Lower lobe of right lung (tissue), 2 donors: ENCODE results near the gene MCOLN2. TPM values are rescaled to one million over a fixed set of nuclear protein-coding genes. Genes with fewer than 3 reads are reported as not detected.
A peak's percentile ranks its signal among the peaks of the same experiment; 100 is the strongest.
"Not testable (repeated sequence)": the region's sequence is repeated elsewhere in the genome, so short reads cannot be mapped to it uniquely, and the experiment has no call there.

Experiments used
- ATAC-seq, 2 donors: fragments of 200-7000 bp; cut with Tn5 transposase; one replicate each; pipeline ENCODE4 v1.9.1; 2020 to 2022; ENCODE audit warnings: mild to moderate bottlenecking in 2 of 2, moderate library complexity in 2 of 2
- DNase-seq: peaks from one replicate; pipeline ENCODE4 v3.0.0-alpha.2; 2020
- H3K27ac ChIP-seq: fragments of 200-600 bp; one replicate; pipeline ENCODE4 v1.8.0; 2022
- H3K27me3 ChIP-seq: fragments of 200-600 bp; one replicate; pipeline ENCODE4 v1.8.0; 2022; ENCODE audit warnings: low read depth
- H3K36me3 ChIP-seq: fragments of 200-600 bp; one replicate; pipeline ENCODE4 v1.8.0; 2022; ENCODE audit warnings: mild to moderate bottlenecking
- H3K4me1 ChIP-seq: fragments of 200-600 bp; one replicate; pipeline ENCODE4 v1.8.0; 2022
- H3K4me3 ChIP-seq: fragments of 200-600 bp; one replicate; pipeline ENCODE4 v1.8.0; 2022; ENCODE audit warnings: mild to moderate bottlenecking
- H3K9me3 ChIP-seq: fragments of 200-600 bp; one replicate; pipeline ENCODE4 v1.8.0; 2022
- CTCF ChIP-seq: fragments of 200-600 bp; IDR thresholded peaks from one replicate; pipeline ENCODE4 v1.8.0; 2022; ENCODE audit warnings: antibody characterized with exemption, mild to moderate bottlenecking
- intact Hi-C: fragments of 100-400 bp; cut with DNase I; formaldehyde crosslinking; loops from one replicate; pipeline ENCODE4 v1.11.0; 2022
- total RNA-seq: library from RNA; stranded (reverse); fragmentation: NEBNext Ultra II Directional; extraction: Animal tissue kit (Norgen Biotek cat#: 25700); gene quantifications from one replicate; pipeline ENCODE4 v1.2.1, GENCODE V29; 2021
- donor health status: DM: no; HTN: yes; CAD: no; lungs with severe emphysema.

MCOLN2 gene
- total RNA-seq, 1 donor from 2014 or later = 5.1 TPM

- Histone ChIP-seq H3K27me3 (no peaks in the 10 kb centered on the region), H3K36me3 (no peaks in the 10 kb centered on the region), H3K4me3 (no peak overlapping the region), H3K9me3 (no peaks in the 10 kb centered on the region), H3K4me1 (no peaks in the 10 kb centered on the region), H3K27ac (no peak overlapping the region)
- TF ChIP-seq CTCF = no peak
- ATAC-seq (no peak), DNase-seq (no peak)
- intact Hi-C loops = no loop called here
These were observed 78.1 kb downstream of the MCOLN2 start for GRCh38 chr1:84918726-84919336.

GRCh38 chr1:84916897-84917296 lies 80.0 kb downstream of the MCOLN2 start:
- ATAC-seq = no peak
- Histone ChIP-seq H3K27ac (no peak overlapping the region), H3K36me3 (no peaks in the 10 kb centered on the region), H3K27me3 (no peaks in the 10 kb centered on the region), H3K4me3 (no peak overlapping the region), H3K4me1 (no peaks in the 10 kb centered on the region), H3K9me3 (no peaks in the 10 kb centered on the region)
- no peak for DNase-seq
- intact Hi-C loops = no loop called here
- TF ChIP-seq CTCF = no peak

- no peak for DNase-seq
- no peak for TF ChIP-seq CTCF
- Histone ChIP-seq H3K36me3 (no peaks in the 10 kb centered on the region), H3K27me3 (no peaks in the 10 kb centered on the region), H3K9me3 (no peaks in the 10 kb centered on the region), H3K4me1 (no peaks in the 10 kb centered on the region), H3K4me3 (no peak overlapping the region), H3K27ac (no peak overlapping the region)
- intact Hi-C loops = no loop called here
- peak; percentile 60 to 69 for ATAC-seq
These were observed 83.4 kb downstream of the MCOLN2 start for GRCh38 chr1:84913555-84913892.

- Histone ChIP-seq H3K4me3 (no peak overlapping the region), H3K4me1 (no peaks in the 10 kb centered on the region), H3K9me3 (no peaks in the 10 kb centered on the region), H3K27me3 (no peaks in the 10 kb centered on the region), H3K36me3 (no peaks in the 10 kb centered on the region), H3K27ac (no peak overlapping the region)
- TF ChIP-seq CTCF = no peak
- DNase-seq (no peak), ATAC-seq (no peak)
- intact Hi-C loops = no loop called here
These were observed 84.0 kb downstream of the MCOLN2 start for GRCh38 chr1:84912726-84913554.

GRCh38 chr1:84908746-84909464 lies 88.0 kb downstream of the MCOLN2 start:
- H3K27ac ChIP-seq, H3K27me3 ChIP-seq, H3K9me3 ChIP-seq, H3K4me1 ChIP-seq, H3K4me3 ChIP-seq, H3K36me3 ChIP-seq, ATAC-seq, DNase-seq, intact Hi-C loops: not testable (repeated sequence)
